HG03469 (cell line): ENCODE results near the gene GPR183.

Experiments used
- ATAC-seq: cut with Tn5 transposase; IDR thresholded peaks from one replicate; pipeline ENCODE4 v1.9.1; 2021; ENCODE audit warnings: mild to moderate bottlenecking, moderate library complexity, moderate number of reproducible peaks; ENCODE audit not compliant: unreplicated experiment

GPR183 gene

DNA sequence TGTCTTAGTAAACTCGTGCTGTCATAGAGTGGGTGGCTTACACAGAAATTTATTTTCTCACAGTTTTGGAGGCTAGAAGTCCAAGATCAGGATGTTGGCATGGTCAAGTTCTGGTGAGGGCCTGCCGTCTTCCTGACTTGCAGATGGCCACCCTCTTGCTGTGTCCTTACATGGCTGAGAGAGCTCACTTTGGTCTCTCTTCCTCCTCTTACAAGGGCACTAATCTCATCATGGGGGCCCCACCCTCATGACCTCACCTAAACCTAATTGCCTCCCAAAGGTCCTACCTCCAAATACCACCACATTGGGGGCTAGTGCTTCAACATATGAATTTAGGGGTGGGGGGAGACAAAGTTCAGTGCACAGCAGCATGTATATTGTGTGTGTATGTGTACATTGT lies 34.7 kb downstream of the GPR183 start:
- ATAC-seq, result no peak

DNA sequence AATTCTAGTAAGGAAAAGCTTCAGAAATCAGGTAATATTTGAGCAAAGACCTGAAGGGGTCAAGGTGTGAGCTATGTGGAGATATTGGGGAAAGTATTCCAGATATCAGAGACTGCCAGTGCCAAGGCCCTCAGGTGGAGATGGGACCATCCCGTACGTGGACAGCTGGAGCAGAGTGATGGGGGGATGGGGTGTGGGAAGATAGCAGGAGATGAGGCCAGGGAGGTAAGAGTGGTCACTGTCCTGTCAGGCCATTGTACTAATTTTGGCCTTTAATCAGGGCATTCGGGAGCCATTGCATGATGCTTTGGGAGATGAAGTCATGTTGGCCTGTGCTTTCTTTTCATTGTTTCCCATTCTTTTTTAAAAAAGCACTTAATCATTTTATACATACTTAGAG lies 36.0 kb downstream of the GPR183 start:
- ATAC-seq, result no peak

DNA sequence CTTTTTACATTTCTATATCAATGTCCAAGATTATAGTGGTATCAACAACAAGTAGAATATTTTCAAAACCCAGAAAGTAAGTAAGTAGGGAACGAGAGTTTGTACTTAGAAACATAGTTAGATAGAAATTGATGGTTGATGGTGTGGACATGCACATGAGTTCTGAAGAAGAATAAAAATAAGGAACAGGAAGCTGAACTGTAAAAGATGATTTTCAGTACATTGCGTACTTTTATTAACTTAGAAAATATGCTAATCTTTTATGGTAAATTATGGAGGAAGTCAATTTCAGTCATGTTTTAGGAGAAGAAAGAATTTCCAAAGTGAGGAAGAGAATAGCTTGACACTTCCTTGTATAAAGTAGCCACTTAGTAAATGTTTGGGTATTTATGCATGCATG lies 36.7 kb downstream of the GPR183 start:
- no peak for ATAC-seq

DNA sequence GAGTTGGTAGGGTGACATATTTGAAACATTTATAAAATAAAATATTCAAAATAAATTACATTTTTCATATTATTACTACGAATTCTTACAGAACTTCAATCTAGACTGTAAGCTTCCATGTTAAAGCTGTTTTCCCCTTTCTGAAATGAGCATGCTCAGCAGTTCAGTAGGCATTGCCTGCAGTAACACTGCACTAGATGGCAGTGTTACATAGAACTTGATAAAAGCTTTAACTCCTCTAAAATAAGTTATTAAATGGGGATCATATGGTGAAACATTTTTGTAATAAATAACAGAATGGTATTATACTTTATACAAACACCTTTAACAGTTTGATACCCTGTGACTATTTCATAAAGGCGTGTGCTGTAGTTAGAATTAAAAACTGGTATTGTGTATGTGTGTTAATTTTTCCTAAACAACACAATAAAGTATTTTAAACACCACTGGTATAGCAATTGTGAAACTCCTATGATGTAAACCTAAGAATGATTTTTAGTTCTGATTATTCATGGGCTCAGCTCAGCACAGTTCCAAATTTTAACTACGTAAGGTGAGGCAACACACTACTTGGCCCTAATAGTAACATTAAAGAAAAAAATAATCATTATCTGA lies 37.5 kb downstream of the GPR183 start:
- peak; percentile 56 for ATAC-seq

DNA sequence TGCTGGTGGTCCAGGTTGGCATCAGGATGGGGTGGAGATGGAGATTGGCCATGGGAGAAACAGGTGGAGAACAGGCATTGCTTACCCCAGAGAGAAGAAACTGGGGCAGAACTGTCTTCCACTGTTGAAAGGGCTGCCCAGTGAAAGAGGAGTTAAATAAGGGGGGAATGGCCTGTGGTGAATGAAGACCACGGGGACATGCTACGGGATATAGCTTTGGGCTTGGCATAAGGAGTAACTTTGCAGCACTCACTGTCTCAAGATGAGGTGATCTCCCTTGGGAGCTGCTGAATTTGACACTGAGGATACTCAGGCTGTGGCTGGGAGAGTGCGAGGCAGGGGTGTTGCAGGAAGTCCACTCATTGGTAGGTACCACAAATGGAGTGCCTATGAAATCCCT lies 38.4 kb downstream of the GPR183 start:
- ATAC-seq, result no peak

DNA sequence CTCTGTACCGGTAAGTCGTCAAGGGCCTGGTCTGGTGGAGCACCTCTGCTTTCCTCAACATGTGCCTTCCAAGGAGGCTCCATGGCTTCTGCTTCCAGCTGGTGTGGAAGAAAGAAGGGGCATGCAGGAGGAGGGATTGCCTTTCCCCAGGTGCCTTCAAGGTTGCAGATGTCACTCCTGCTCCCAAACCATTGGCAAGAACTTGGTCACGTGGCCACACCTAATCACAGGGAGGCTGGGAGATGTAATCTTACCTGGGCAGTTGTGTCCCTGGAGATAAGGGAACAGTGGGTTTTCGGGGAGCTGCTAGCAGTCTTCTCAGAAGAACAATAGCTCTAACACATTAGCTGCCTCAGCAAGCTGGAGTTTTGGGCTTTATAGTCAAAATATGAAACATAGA lies 39.3 kb downstream of the GPR183 start:
- ATAC-seq, result no peak

DNA sequence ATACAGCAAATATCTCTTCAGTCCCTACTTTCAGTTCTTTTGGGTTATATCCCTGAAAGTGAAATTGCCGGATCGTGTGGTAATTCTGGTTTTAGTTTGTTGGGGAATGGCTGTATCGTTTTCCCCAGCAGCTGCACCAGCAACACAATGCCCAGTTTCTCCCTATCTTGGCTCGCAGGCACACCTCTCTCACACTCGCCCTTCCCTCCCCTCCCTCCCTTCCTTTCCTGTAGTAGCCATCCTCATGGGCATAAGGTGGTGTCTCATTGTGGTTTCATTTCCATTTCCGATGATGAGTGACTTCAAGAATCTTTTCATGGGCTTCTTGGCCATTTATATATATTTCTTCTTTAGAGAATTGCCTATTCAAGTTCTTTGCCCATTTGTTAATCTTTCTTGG lies 40.4 kb downstream of the GPR183 start:
- ATAC-seq, result no peak

DNA sequence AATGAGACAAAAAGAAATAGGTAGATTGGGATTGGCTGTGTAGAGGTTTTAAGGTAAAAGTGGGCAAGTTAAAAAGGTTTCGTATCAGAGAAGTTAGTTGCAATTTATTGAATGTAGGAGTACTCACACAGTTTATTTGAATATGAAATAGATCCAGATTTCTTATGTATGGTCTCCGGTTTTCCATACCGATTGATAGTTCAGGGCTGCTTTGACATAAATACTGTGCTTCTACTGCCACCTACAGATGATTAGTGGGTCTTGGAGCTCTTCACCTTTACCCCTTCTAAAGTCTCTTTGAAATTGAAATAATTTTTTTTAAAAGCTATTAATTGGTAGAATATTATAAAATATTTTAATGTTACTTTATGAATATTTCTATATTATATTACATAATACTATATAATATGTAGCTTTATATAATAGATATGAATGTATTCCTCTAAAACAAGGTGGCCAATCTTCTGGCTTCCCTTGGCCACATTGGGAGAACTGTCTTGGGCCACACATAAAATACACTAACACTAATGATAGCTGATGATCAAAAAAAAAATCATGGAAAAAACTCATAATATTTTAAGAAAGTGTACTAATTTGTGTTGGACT lies 41.3 kb downstream of the GPR183 start:
- no peak for ATAC-seq

DNA sequence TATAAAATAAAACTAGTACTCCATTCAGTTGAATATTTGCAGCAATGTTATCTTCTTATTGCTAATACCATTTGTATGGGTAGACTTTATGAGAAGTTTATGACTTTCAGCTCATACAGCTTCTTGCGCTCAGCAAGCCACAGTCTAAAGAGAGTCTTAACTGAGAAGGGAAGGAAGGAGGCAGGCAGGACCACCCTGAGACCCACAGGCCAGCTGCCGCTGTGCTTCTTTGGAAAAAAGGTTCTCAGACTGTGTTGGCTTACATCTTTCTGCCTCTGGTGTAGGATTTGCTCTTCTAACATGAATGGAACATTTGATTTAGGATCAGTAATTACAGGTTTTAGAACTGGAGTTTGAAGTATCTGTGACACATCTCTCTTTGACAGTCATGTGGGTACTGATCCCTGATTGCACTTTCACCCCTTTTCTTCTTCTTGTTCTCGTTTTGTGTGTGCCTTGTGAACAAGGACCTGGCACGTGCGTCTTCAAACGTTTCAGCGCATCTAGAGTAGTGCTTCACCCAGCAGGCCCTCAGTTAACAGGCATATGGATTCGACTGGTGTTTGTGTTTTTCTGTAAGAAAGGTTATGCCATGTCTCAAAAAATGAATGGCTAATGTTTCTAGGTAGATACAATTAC lies 41.9 kb downstream of the GPR183 start:
- ATAC-seq, result no peak

DNA sequence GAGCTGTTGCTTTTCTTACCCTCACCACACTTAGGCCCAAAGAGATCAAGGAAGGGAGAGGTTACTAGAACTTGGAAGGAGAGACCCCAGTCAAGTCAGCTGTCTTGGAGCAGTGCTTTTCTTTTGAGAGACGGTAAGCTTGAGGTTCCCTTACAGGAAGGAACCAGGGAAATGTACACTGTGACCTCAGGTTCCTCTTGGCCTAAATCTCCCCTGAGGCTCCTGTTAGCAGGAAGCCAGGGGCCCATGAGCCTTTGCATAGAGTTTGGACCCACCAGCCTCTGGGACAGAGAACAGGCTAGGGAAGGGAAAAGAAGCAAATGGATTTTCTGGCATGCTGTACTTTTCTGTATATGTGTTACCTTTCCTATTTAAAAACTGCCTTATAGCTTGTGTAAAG lies 43.1 kb downstream of the GPR183 start:
- no peak for ATAC-seq

DNA sequence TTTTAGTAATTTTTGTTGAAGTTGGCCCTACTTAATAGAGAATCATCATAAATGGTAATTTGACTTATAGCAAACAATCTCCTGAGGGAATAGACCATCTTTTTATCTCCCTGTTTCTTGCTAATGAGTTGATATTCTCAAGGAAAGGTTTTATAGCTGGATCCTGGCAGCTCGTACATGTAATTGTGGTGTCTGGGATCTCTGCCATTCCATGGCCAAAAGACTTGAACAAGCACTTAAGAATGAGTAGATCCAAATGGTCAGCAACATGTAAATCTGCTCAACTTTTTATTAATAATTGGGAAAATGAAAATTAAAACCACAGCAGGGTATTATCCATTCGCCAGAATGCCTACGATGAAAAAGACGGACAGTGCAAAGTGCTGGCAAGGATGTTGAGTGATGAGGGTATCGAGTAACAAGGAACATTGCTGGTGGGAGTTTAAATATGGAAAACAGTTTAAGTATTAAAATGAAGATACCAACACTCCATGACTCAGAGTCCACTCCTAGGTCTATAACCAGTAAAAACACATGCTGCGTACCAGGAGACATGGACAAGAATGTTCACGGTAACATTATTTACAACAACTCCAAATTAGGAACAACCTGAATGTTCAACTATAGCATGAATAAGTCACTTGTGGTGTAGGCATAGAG lies 43.9 kb downstream of the GPR183 start:
- ATAC-seq, result no peak

DNA sequence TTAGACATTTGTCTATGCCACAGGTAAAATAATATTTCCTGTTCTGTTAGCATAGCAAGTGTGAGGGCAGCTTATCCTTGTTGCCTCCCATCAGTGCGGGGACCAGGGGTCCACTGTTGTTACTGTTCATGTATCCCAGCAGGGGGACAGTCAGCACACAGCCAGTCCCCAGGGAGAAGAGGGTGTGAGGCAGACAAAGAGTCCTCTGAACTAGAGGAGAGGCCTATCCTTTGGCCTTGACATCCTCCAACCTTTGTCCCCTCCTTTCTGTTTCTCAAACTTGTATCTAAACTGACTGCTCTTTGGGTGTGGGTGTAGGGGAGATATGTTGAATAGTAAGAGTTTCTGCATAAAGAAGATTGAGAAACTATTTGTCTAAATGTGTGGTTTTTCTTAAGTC lies 46.1 kb downstream of the GPR183 start:
- ATAC-seq, result no peak

DNA sequence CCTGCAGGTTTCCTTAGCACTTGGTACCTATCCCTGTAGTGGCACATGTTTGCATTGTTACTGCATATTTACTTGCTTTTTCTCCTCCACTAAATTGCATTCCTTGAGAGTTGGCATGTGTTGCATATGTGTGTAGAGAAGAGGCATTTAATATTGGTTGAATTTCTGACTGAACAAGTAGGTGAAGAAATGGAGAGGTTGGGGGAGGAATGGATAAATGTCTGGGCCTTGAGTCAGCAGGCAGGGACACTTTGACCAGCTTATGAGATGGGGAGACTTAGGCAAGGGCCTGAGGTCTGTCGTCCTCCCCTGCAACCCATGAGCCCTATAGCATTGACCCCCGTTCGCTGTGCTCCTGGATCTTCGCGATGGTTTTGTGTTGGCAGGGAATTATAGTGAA lies 47.0 kb downstream of the GPR183 start:
- no peak for ATAC-seq

DNA sequence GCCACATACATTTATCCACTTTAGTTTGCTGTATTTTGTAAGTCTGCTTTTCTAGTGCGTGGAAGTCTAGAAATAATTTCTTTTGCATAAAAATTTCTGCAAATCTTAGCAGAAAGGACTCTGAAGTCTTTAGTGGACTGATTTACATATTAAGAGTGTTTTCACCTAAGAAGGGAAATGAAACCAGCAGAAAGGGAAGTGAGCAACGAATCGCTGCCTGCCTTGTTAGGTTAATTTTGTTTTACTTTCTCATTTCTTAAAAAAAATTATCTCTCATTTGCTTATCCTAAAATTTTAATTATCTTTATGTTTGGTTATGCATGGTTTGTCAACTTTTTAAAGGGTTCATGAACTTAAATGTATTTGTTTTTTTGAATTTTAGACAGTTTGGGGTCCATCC lies 48.3 kb downstream of the GPR183 start:
- no peak for ATAC-seq

DNA sequence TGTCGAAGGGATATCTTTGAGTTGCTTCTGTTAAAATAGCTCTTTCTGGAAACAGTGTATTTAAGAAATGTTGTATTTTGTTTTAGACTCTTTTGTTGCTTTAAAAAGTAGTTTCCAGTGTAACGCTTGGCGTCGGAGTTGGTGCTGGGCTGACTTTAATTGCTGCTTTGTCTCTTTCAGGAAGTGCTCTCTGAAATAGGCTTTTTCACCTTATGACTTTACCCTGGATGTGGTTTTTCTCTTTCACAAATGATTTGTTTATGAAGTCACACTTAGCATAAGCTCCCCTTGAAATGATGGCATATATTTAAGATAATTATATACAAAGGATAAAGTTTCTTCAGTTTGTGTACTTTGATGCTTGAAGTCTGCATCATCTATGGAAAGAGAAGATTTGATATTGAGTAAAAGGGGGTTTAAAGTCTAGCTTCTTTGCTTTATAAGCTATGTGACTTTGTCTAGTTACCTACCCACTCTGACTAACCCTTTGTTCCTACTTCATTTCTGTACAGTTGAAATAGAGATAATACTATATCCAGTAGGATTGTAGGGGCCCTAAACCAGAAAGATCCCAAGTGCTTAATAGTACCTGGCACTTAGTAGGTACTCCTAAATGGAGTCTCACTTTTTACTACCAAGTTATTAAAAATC lies 48.9 kb downstream of the GPR183 start, which contains the start of gene GPR18:
TSS of gene GPR18 (minus strand) at position 170 of the 651 bp plus-strand sequence. CDS start 2,507 bp downstream, outside the sequence.
- peak; percentile 77 for ATAC-seq

DNA sequence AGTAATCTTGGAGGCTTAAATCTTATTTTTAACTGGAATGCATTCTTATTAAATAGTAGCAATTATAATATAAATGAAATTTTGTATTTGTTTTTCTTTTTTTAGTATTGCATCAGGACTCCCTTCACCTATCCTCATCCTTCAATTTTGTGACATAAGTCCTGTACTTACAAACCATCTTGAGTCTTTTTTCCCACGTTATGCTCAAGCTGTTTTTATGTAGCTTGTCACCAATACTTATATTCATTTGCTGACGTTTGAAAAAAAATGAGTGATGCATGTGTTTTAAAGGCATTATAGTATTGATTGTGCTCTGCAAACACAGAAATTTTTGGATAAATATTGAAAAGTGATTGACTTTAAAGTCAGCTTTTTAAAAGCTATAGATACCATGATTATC lies 49.9 kb downstream of the GPR183 start:
- no peak for ATAC-seq

DNA sequence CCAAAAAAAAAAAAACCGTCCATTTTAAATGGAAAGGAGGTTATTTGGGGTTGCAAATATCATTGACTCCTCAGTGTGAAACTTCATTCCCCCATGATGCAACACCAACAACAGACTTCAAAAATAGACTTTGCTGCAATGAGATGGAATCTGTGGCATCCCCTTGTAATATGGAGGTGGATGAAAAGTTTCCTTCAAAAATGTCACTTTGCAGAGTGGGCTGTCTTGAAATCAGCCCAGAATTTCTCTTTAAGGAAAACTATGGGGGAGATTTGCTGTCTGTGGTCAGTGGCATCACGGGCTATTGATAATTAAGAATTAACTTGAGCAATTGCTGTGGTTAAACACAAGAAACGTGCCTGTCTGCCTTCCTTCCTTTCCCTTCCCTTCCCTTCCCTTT lies 50.5 kb downstream of the GPR183 start:
- ATAC-seq, result no peak

DNA sequence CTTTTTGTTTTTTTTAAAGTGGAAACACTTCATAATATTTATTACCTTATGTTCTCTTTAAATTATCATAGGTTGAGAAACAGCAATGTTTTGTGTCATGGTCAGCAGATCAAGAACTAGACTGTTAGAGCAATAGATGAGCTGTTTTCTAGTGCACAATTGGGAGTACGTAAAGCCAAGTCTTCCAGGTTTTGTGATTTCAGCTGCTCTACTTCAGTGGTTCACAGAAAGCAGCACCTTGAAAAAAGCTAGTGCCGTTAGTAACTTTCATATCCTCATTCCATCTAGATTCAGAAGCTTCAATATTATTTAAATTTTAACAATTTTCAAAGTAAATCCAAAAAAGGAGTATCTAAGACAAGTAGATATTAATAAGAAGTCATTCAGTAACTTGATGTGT lies 50.9 kb downstream of the GPR183 start:
- no peak for ATAC-seq

DNA sequence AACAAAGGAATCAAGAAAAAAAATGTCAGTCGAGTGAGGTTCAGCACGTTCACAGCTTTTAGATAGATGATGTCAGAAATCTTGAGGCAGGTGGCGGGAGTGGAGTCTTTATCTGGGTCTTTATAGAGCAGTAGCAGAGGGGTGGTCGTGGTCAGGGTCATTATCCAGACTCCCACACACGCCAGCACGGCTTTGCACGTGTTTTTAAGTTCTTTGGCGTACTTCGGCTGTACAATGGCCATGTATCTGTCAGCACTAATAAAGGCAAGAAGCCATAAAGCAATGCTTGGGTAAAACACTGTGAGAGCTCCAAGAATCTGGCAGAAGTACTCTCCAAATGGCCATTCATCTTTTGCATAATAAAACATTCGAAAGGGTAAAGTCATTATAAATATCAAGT lies 51.9 kb downstream of the GPR183 start:
- no peak for ATAC-seq

DNA sequence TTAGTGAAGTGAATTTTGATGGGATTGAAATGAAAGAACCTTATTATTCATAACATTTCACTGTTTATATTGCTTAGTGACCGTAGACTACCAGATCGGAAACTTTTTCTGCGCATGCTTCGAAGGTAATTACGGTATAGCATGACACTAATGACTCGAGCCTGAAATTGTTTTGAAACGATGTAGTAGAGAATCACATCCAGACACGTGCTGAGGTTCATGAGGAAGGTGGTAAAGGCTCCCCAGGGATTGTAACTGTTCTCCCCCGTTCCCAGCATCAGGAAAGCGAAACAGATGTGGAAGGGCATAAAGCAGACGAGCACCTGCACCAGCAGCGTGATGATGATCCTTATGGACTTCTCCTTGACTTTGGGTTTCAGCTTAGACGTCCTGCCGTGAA lies 52.4 kb downstream of the GPR183 start:
- no peak for ATAC-seq

DNA sequence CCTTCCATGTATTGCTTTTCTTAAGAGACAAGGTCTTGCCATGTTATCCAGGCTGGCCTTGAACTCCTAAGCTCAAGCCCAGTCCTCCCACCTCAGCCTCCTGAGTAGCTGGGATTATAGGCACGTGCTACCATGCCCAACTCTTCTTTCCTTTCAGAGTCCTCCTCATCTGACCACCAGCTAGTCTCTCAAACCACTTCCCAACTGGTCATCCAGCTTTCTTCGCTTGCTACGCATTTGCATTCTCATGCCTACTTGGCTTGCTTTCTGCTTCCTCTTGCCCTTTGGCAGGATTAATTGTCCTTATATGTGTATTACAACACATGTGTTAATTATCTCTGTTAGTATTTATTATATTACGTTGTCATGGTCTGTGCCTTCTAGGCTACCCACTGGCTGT lies 55.3 kb downstream of the GPR183 start:
- no peak for ATAC-seq
